SKM-1 treated with dmso at 0.1 percent for 144 hours (cell line): ENCODE results near the gene INPP5B.
"Not testable (repeated sequence)": the region's sequence is repeated elsewhere in the genome, so short reads cannot be mapped to it uniquely, and the experiment has no call there.

Experiments used
- DNase-seq: peaks from one replicate; lab custom pipeline; 2025; ENCODE audit not compliant: unreplicated experiment; lab: John Stamatoyannopoulos, UW

Gene INPP5B

GRCh38 chr1:37948166-37948565 lies 1.3 kb upstream of the INPP5B start:
- no peak for DNase-seq

- no peak for DNase-seq
These were observed 511 bp upstream of the INPP5B start for GRCh38 chr1:37947364-37947763.

GRCh38 chr1:37945743-37946702 lies 830 bp downstream of the INPP5B start:
- DNase-seq = no peak

DNA sequence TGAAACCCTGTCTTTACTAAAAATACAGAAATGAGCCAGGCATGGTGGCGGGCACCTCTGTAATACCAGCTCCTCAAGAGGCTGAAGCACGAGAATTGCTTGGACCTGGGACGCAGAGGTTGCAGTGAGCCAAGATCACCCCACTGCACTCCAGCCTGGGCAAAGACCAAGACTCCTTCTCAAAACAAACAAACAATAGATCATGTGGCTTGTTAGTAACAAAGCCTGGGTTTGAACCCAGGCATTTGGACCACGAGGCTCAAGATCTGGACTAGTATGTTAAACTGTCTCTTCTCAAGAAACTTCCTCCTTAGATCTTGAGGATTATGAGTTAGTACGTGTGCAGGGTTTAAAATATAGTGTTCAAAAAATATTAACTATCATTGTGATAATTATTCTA lies 1.6 kb downstream of the INPP5B start:
- DNase-seq = no peak

DNA sequence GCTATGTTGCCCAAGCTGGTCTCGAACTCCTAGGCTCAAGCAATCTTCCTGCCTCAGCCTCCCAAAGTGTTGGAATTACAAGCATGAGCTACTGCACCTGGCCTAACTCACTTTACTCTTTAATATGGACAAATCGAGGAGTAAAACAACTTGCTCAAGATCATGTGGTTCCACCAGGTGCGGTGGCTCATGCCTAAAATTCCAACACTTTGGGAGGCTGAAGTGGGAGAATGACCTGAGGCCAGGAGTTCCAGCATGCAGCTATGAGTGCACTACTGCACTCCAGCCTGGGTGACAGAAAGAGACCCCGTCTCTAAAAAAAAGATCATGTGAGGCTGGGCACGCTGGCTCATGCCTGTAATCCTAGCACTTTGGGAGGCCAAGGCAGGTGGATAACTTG lies 2.0 kb downstream of the INPP5B start:
- no peak for DNase-seq

DNA sequence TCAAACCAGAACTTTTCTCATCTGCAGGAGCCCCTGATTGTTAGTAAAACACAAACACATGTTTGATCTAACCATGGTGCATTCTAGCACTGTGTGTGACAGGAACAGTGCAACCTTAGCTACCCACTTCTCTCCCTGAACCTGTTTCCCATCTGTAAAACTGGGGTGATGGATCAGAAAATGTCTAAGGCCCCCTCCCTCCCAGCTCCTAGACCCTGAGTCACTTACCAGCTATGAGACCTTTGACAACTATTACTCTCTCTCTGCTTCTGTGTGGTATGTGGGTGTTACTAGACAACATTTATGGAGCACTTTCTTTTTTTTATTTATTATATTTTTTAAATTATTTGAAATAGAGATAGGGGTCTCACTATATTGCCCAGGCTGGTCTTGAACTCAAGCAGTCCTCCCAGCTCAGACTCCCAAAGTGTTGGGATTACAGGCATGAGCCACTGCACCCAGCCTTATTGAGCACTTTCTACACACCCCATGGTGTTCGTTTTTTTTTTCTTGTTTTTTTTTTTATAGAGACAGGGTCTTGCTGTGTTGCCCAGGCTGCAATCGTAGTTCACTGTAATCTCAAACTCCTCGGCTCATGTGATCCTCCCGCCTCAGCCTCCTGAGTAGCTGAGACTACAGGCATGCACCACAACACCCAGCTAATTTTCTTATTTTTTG lies 2.6 kb downstream of the INPP5B start:
- DNase-seq = no peak

DNA sequence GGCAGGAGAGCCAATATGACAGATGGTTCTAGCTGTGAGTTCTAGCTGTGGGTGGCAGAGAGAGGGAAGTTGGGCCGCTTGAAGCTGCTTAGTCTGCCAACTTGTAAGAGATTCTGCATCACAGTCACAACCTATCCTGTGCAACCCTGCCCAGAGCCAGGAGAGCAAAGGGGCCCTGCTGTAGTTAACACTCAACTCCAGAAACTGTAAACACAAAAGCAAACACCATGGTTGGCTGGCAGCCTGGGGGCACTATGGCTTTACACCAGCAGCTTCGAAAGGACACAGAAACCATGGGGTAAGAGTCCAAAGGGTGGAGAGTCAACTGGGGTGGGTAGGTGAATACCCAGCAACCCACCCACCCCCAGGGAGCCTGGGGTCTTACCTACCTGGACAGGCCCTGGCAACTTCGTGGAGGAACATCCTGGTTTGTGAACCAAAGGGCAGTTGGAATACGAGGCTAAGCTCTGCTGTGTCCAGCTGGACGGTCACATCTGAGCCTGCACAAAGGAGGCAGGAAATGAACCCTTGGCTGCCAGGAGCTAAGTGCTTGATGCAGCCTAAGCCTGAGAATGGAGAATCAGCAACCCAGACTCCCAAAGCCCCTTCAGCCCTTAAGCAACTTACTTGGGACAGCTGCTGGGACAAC lies 6.4 kb downstream of the INPP5B start:
- DNase-seq = no peak

GRCh38 chr1:37936760-37937159 lies 10.1 kb downstream of the INPP5B start:
- DNase-seq = not testable (repeated sequence)

GRCh38 chr1:37932759-37933158 lies 14.1 kb downstream of the INPP5B start:
- no peak for DNase-seq

DNA sequence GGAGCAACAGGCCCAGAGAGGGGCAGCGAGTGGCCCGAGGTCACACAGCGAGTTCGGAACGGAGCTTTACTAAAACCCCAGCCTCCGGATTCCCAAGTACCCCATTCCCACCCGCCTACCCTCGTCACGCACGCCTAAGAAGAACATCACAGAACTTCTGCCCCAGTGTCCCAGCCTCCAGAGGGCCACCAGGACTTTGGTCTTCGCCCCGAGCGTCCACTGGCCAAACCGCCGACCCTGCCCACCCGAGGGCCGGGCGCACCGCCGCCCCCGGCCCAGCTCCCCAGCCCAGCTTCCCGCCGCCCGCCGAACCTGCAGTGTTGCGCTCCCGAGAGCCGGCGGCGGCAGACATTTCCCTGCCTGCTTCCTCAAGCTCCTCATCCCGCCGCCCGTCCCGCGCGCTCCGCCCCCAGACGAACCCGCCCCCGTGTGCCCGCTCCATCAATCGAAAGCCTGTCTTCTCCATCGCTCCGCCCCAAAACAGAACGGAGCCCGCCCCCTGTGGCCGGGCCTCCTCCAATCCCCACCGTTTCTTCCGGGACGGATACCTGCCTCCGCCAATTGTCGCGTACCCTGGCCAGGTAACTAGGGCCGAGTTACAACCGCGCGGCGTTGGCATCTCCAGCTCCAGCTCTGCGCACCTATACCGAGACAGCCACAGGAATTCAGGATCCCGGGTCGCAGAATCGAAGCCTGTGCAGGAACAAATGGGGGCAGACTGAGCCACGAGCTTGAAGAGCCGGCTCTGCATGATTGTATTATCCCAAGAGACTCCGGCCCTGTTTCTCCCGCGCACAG lies 15.3 kb downstream of the INPP5B start:
- DNase-seq = peak; percentile 94

DNA sequence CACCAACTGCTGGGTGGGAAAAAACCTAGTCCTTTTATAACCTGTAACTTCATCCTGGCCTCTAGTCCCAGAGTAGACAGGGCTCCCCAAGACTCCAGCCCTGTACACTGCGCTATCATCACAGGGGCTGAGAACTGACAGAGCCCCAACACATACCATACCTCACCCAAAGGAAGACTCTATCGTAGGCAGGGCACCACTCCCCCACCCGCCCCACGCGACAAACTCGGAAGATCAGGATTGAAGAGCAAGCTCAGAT lies 15.8 kb downstream of the INPP5B start:
- DNase-seq = no peak

DNA sequence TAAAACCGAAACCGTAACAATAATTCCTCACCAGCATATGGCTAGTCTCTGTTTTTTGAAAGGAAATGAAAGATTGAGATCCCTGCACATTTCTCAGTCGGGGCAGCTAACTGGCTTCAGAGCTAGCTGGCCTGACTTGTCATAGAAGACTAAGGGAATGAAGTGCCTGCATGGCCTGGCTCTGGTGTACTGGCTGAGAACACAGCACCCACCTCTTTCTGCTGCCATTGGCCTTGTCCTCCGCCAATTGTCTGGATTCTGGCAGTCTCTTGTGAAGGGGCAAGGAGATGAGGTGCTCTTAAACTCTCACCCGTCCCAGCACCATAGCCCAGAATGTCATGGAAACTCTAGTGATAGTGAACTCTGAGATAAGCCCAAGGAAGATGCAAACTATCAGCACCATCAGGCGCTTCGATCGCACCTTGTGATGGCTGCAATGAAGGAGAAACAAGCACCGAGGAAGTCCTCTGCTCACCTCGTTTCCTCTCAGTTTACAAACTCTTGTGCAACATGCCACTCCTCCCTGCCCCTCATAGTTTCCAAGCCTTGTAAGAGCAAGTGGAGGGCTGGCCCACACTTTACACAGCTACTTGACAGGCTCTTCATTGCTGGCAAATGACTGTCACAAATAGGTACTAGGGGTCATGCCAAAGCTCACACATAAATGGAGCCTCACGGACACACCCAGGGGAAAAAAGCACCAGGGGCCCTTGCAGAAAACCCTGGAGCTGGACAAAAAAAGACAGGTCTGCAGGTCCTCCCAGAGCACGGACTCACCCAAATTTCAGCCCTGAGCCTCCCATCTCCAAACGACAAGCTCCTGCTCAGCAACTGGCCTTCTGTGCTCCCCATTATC lies 16.4 kb downstream of the INPP5B start:
- no peak for DNase-seq

GRCh38 chr1:37926038-37926924 lies 20.6 kb downstream of the INPP5B start:
- DNase-seq = no peak

DNA sequence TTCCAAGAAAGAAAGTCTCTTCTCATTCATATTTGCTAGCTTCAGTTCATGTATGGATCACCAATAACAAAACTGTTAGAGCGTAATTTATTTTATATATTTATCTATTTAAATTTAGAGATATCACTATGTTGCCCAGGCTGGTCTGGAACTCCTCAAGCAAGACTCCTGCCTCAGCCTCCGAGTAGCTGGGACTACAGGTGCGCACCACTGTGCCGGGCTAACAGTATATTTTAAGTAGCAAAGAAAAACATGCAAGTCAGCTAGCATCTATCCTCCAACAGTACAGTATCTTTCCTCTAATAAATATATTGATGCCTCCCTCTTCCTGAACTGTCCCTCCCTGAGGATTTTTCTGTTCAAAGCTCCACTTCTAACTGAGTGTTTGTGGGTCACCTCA lies 21.5 kb downstream of the INPP5B start:
- DNase-seq = no peak

- DNase-seq = no peak
These were observed 23.3 kb downstream of the INPP5B start for GRCh38 chr1:37923551-37923889.

DNA sequence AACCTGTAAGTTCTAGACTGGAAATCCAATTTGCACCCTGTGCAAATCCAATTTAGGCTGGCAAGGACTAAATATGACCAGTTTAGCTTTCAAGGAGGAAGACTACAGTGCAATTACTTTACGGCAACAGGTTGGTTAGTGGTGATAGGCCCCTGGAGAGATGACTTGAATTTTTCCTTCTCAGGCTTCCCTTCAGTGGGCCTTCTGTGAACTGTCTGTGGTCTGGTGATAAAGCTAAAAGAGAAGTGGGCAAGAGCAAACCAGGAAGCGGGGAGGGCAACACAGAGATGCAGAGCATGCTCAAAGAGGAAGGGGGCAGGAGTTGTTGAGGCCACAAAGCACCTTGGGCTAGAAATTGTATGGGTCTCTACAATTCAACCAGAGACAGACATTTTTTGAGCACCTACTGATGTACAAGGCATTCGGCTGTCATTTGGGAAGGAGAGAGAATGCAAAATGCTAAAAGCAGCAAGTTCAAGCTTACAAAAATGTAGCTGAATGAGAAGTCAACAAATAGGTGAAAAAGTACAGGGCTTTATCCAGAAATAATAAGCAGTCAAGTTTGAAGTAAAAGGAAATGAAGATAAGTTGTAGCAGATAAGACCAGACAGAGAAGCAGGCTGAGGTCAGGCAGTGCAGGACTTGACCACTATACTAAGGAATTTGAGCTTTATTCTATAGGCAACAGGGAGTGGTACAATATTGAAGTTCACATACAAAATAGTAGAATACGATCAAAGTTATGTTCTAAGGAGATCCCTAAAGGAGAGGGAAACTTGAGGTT lies 23.9 kb downstream of the INPP5B start:
- peak; percentile 98 for DNase-seq

DNA sequence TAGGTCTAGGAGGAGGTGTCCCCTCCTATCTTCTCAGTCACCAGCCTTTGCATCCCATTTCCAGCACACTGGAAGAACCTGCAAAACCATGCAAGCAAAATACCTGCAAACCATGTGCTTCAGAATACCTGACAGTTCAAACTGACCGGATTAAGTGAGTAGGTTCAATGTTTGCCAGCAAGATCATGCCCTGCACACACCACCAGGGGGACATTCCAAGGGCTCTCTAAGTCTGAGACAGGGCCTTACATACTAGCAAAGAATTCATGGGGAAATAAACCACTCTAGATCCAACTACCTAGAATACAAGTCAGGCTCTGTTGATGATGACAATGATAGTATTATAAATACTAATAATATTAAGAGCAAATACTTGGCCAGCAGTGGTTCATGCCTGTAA lies 27.6 kb downstream of the INPP5B start:
- DNase-seq = peak; percentile 26

DNA sequence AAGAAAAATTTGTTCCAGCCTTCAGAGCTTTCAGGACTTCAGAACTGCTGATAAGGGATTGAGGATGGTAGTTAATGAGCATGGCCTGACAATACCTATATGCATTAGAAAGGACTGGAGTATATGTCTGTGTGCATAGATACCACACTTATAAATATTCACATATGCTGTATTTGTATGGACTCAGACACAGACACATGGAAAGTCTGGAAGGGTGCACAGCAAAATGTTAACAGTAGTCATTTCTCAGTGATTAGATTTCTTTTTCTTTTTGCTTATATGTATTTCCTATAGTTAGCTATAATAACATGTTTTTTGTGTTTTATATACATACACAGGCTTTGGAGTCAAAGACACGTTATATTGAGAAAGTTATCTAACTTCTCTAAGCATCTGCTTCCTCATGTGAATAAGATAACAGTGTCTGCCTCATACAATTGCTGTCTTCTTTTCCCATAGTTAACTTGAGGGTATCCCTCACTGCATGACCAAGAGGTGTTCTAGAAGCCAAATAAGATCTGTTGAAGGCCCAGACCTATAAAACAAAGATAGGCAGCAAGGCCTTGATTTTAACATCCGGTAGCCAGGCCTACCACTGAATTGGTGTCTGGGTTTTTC lies 31.3 kb downstream of the INPP5B start:
- DNase-seq = no peak
